ENCODE measurements around the gene PTK7.

PTK7 gene

DNA sequence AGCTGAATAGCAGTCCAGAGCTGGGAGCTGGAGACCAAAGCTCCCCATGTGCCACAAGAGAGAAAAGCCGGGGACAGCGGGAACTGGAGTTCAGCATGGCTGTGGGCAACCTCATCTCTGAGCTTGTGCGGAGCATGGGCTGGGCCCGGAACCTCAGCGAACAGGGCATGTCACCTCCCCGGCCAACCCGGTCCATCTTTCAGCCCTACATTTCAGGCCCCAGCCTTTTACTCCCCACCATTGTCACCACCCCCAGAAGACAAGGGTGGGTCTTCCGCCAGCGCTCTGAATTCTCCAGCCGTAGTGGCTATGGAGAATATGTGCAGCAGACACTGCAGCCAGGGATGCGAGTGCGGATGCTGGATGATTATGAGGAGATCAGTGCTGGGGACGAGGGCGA, 109.9 kb downstream of the PTK7 start:
- ATAC-seq (ENCODE audit: low read depth) (no peak), DNase-seq (ENCODE audit: low spot score in 2 of 2) (no peak)
- Mint-ChIP-seq H3K9me3 (no peaks in the 10 kb centered on the region), H3K4me1 (peaks cover 46% of the 10 kb centered on the region), H3K36me3 (peaks cover 22% of the 10 kb centered on the region), H3K27me3 (no peaks in the 10 kb centered on the region), H3K4me3 (no peak overlapping the region), H3K27ac (no peak overlapping the region)

DNA sequence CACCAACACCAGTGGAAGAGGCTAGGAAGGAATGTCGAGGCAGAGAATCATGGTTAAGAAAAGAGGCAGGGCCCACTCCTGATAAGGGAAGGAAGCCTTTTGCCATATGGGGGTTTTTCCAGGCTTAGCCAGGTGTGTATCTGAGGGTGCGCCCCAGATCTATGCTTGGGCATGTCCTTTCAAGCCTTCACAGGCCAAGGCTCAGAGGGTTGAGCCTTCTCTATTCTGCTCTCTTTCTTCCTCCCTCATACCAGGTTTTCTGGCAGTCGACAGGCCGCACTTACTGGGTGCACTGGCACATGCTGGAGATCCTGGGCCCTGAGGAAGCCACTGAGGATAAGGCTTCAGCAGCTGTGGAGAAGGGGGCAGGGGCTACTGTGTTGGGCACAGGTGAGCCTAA, 110.6 kb downstream of the PTK7 start:
- ATAC-seq (ENCODE audit: low read depth) = no peak
- no peak for DNase-seq (ENCODE audit: low spot score in 2 of 2)
- H3K4me1 Mint-ChIP-seq = peaks cover 42% of the 10 kb centered on the region
- H3K27me3 Mint-ChIP-seq = no peaks in the 10 kb centered on the region
- H3K27ac Mint-ChIP-seq = no peak overlapping the region
- H3K9me3 Mint-ChIP-seq = no peaks in the 10 kb centered on the region
- H3K4me3 Mint-ChIP-seq = no peak overlapping the region
- peaks cover 23% of the 10 kb centered on the region for H3K36me3 Mint-ChIP-seq

DNA sequence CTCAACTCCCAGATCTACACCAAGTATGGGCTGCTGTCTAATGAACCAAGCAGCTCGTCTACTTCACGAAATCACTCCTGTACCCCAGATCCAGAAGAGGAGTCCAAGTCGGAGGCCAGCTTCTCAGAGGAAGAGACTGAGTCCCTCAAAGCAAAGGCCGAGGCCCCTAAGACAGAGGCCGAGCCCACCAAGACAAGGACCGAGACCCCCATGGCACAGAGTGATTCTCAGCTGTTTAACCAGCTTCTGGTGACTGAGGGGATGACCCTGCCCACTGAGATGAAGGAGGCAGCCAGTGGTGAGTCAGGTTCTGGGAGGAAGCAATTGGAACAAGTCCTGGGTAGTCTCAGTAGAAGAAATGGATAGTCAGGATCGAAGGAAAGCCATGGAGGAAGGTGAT, 111.7 kb downstream of the PTK7 start:
- no peak overlapping the region for H3K27ac Mint-ChIP-seq
- H3K4me3 Mint-ChIP-seq = no peak overlapping the region
- DNase-seq (ENCODE audit: low spot score in 2 of 2) (no peak), ATAC-seq (ENCODE audit: low read depth) (no peak)
- no peaks in the 10 kb centered on the region for H3K9me3 Mint-ChIP-seq
- peaks cover 26% of the 10 kb centered on the region for H3K36me3 Mint-ChIP-seq
- H3K4me1 Mint-ChIP-seq = peaks cover 33% of the 10 kb centered on the region
- H3K27me3 Mint-ChIP-seq = no peaks in the 10 kb centered on the region

DNA sequence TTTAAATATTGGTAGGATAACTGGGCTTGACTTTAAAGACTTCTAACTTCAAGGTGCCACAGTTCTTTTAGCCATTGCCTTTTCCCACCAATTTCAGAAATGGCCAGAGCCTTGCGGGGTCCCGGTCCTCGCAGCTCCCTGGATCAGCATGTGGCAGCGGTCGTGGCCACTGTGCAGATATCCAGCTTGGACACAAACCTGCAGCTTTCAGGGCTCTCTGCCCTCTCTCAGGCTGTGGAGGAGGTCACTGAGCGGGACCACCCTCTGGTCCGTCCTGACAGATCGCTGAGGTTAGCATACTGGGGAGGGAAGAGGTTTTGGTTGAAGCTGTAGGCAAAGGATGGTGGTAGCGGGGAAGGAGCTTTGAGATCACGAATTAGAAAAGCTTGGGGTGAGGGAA, 112.3 kb downstream of the PTK7 start:
- Mint-ChIP-seq H3K4me1 (peaks cover 29% of the 10 kb centered on the region), H3K27ac (no peak overlapping the region), H3K36me3 (peaks cover 31% of the 10 kb centered on the region), H3K27me3 (no peaks in the 10 kb centered on the region), H3K9me3 (no peaks in the 10 kb centered on the region), H3K4me3 (no peak overlapping the region)
- ATAC-seq (ENCODE audit: low read depth) (no peak), DNase-seq (ENCODE audit: low spot score in 2 of 2) (no peak)

DNA sequence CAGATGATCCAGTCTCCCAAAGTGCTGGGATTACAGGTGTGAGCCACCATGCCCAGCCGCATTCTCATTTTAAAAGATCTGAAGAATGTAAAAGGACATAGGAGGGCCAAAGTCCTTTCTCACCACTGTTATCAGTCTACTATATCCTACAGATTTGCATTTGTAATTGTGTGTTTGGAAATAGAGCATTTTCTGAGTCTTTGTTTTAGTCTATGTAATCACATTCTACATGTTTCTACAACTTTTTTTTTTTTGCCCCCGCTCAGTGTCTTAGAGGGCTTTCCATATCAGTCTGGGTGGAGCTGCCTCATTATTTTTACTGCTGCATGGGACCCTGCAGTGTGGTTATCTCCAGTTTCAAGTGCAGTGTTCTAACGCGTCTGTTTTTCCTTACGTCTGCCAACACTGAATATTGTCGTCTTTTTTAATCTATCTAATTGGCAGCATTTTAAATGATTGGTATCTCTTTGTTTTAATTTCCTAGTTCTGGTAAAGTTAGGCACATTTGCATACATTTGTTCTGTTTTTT, 113.7 kb downstream of the PTK7 start:
- Mint-ChIP-seq H3K27me3 (no peaks in the 10 kb centered on the region), H3K9me3 (no peaks in the 10 kb centered on the region), H3K4me1 (peaks cover 19% of the 10 kb centered on the region), H3K4me3 (no peak overlapping the region), H3K36me3 (peaks cover 28% of the 10 kb centered on the region), H3K27ac (peak overlapping the region; percentile 42)
- ATAC-seq (ENCODE audit: low read depth) (no peak), DNase-seq (ENCODE audit: low spot score in 2 of 2) (no peak)

DNA sequence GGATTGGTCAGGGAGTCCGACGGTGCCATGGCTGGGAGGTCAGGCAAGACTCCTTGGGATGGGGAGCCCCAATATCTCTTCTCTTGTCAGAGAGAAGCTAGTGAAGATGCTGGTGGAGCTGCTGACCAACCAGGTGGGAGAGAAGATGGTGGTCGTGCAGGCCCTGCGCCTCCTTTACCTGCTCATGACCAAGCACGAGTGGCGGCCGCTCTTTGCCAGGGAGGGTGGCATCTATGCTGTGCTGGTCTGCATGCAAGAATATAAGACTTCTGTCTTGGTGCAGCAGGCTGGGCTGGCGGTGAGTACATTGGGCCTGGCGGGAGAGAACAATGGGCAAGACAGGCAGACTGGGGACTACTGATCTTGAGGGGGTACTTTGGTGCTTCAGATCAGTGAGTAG, 116.8 kb downstream of the PTK7 start:
- no peaks in the 10 kb centered on the region for H3K9me3 Mint-ChIP-seq
- DNase-seq (ENCODE audit: low spot score in 2 of 2) (no peak), ATAC-seq (ENCODE audit: low read depth) (no peak)
- H3K27me3 Mint-ChIP-seq = no peaks in the 10 kb centered on the region
- H3K27ac Mint-ChIP-seq = no peak overlapping the region
- no peak overlapping the region for H3K4me3 Mint-ChIP-seq
- H3K36me3 Mint-ChIP-seq = peaks cover 28% of the 10 kb centered on the region
- peaks cover 10% of the 10 kb centered on the region for H3K4me1 Mint-ChIP-seq

DNA sequence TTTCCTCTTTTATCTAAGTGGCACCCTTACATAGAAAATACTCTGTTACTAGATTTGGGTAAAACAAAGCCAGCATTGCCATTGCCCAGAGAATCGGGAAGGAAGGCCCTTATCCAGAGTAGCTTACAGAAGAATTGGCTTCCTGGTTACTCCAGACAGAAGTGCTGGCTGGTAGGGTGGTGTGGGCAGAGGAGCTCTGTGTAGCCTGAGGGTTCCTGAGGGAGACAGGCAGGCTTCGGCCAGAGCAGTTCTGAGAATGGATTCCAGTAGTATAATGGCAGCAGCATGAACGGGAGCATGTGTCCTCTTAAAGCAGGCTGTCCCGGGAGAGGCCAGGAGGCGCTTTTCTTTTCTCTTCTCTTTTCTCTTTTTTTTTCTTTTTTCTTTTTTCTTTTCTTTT, 117.8 kb downstream of the PTK7 start:
- H3K9me3 Mint-ChIP-seq = no peaks in the 10 kb centered on the region
- no peak overlapping the region for H3K27ac Mint-ChIP-seq
- no peak for DNase-seq (ENCODE audit: low spot score in 2 of 2)
- H3K4me1 Mint-ChIP-seq = peaks cover 10% of the 10 kb centered on the region
- no peak overlapping the region for H3K4me3 Mint-ChIP-seq
- no peaks in the 10 kb centered on the region for H3K27me3 Mint-ChIP-seq
- no peak for ATAC-seq (ENCODE audit: low read depth)
- peaks cover 25% of the 10 kb centered on the region for H3K36me3 Mint-ChIP-seq

DNA sequence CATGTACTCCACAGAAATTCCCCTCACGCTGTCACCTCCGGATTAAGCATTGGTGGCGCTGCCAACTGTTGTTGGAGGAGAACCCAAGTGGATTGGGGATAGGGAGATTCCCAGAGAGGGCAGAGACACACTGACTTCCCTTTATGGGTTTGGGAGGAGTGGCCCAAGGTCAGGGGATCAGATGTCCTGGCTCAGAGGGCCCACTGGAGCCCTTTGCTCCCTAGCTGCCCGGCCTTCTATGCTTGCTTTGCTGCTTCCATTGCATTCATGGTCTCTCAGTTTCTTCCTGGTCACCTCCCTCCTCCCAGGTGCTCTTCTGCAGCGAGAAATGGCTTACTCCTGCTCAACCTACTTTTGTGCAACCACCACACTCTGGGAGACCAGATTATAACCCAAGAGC, 120.2 kb downstream of the PTK7 start:
- no peaks in the 10 kb centered on the region for H3K9me3 Mint-ChIP-seq
- peaks cover 2% of the 10 kb centered on the region for H3K4me1 Mint-ChIP-seq
- H3K36me3 Mint-ChIP-seq = peaks cover 33% of the 10 kb centered on the region
- no peak for DNase-seq (ENCODE audit: low spot score in 2 of 2)
- H3K27me3 Mint-ChIP-seq = no peaks in the 10 kb centered on the region
- H3K4me3 Mint-ChIP-seq = no peak overlapping the region
- no peak overlapping the region for H3K27ac Mint-ChIP-seq
- ATAC-seq (ENCODE audit: low read depth) = no peak

DNA sequence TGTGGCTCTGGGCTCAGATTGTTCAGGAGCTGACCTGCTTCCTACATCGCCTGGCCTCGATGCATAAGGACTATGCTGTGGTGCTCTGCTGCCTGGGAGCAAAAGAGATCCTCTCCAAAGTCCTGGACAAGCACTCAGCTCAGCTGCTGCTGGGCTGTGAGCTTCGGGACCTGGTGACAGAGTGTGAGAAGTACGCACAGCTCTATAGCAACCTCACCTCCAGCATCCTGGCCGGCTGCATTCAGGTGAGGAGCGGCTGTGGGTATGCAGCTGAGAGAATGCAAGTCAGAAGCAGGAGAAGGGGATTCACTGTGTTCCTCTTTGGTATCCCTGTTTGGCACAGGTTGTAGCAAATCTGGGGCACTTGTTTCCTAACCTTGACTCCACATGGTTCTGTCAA, 123.8 kb downstream of the PTK7 start:
- Mint-ChIP-seq H3K9me3 (no peaks in the 10 kb centered on the region), H3K27ac (no peak overlapping the region), H3K4me1 (no peaks in the 10 kb centered on the region), H3K27me3 (no peaks in the 10 kb centered on the region), H3K4me3 (no peak overlapping the region), H3K36me3 (peaks cover 26% of the 10 kb centered on the region)
- ATAC-seq (ENCODE audit: low read depth) = no peak
- no peak for DNase-seq (ENCODE audit: low spot score in 2 of 2)

DNA sequence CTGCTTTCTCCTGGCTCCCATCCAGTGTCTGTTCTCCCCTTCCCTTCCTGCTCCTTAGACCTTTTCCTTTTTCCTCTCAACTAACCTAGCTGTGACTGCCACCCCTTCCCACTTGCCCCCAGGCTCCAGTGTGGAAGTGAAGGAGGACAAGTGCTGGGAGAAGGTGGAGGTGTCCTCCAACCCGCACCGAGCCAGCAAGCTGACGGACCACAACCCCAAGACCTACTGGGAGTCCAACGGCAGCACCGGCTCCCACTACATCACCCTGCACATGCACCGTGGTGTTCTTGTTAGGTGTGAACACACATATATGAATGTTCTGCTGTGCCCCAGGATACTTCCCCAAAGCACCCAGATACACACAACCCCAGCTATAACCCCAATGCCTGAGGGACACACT, 124.4 kb downstream of the PTK7 start:
- Mint-ChIP-seq H3K27me3 (no peaks in the 10 kb centered on the region), H3K36me3 (peaks cover 27% of the 10 kb centered on the region), H3K4me3 (no peak overlapping the region), H3K9me3 (no peaks in the 10 kb centered on the region), H3K27ac (no peak overlapping the region), H3K4me1 (no peaks in the 10 kb centered on the region)
- no peak for DNase-seq (ENCODE audit: low spot score in 2 of 2)
- ATAC-seq (ENCODE audit: low read depth) = no peak

DNA sequence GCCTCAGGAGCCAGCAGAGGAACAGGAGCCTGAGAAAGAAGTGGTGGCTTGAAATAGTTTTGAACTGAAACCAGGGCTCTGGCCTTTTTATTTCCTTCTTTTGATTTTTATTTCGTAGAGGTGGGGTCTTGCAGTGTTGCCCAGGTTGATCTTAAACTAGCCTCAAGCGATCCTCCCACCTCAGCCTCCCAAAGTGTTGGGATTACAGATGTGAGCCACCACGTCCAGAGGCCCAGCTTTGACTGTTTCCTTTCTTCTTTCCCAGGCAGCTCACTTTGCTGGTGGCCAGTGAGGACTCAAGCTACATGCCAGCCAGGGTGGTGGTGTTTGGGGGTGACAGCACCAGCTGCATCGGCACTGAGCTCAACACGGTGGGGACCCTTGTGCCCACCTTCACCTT, 126.3 kb downstream of the PTK7 start:
- DNase-seq (ENCODE audit: low spot score in 2 of 2) = no peak
- Mint-ChIP-seq H3K4me1 (no peaks in the 10 kb centered on the region), H3K27ac (no peak overlapping the region), H3K9me3 (no peaks in the 10 kb centered on the region), H3K36me3 (peaks cover 28% of the 10 kb centered on the region), H3K27me3 (no peaks in the 10 kb centered on the region), H3K4me3 (no peak overlapping the region)
- no peak for ATAC-seq (ENCODE audit: low read depth)

DNA sequence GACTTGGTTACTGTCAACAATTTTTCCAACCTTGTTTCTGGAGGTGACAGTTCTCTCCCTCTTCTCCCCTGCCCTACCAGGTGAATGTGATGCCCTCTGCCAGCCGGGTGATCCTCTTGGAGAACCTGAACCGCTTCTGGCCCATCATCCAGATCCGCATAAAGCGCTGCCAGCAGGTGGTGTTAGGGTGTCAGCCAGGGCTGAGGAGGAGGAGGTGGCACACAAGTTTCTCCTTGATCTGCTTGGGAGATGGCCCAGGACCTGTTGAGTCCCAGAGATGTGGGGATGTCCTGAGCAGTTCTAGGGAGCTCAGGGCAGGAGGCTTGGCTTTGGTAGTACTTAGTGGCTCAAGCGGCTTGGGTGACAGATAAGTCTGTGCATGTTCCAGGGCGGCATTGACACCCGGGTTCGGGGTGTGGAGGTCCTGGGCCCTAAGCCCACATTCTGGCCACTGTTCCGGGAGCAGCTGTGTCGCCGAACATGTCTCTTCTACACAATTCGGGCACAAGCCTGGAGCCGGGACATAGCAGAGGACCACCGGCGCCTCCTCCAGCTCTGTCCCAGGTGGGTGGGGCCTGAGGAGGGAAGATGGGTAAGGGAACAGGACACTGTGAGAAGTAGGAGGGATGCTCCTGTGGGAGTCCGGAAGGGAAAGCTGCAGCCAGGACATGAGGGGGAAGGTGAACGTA, 127.1 kb downstream of the PTK7 start:
- Mint-ChIP-seq H3K4me3 (no peak overlapping the region), H3K27ac (no peak overlapping the region), H3K9me3 (no peaks in the 10 kb centered on the region), H3K36me3 (peaks cover 28% of the 10 kb centered on the region), H3K4me1 (no peaks in the 10 kb centered on the region), H3K27me3 (no peaks in the 10 kb centered on the region)
- ATAC-seq (ENCODE audit: low read depth) (no peak), DNase-seq (ENCODE audit: low spot score in 2 of 2) (no peak)

DNA sequence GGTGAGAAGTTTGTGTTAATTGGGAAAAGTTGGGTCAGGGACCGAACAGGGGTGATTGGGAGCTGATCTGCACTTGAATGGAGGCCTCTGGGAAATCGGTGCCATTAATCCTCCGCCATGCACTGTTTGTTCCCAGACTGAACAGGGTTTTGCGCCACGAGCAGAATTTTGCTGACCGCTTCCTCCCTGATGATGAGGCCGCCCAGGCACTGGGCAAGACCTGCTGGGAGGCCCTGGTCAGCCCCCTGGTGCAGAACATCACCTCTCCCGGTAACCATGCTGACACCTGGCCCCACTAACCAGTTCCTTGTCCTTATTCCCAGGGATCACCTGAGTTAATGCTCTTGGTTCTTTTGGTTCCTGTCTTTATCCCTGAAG, 127.6 kb downstream of the PTK7 start:
- H3K27me3 Mint-ChIP-seq = no peaks in the 10 kb centered on the region
- ATAC-seq (ENCODE audit: low read depth) = no peak
- H3K36me3 Mint-ChIP-seq = peaks cover 28% of the 10 kb centered on the region
- no peaks in the 10 kb centered on the region for H3K4me1 Mint-ChIP-seq
- no peak overlapping the region for H3K27ac Mint-ChIP-seq
- no peak for DNase-seq (ENCODE audit: low spot score in 2 of 2)
- no peaks in the 10 kb centered on the region for H3K9me3 Mint-ChIP-seq
- H3K4me3 Mint-ChIP-seq = no peak overlapping the region

DNA sequence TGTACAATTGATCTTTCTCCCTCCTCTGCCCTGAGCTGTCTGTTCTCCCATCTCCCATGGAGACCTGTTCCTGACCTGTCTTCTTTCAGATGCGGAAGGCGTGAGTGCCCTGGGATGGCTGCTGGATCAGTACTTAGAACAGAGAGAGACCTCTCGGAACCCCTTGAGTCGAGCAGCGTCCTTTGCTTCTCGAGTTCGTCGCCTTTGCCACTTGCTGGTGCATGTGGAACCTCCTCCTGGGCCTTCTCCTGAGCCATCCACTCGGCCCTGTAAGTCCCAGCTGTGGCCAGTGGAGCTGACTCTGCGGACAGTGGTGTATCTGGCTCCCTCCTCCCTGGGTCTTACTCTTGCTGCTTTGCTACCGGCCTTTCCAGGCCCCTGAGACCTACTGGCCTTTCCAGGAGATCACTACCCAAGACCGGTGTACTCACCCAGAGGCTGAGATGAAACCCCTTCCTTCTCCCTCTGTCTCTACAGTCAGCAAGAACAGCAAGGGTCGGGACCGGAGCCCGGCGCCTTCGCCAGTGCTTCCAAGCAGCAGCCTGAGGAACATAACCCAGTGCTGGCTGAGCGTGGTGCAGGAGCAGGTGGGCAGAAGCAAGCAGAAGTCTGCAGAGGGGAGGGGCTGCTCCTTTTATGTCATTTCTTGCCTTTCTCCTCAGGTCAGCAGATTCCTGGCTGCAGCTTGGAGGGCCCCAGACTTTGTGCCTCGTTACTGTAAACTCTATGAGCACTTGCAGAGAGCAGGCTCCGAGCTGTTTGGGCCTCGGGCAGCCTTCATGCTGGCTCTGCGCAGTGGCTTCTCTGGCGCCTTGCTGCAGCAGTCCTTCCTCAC, 128.4 kb downstream of the PTK7 start:
- Mint-ChIP-seq H3K27me3 (no peaks in the 10 kb centered on the region), H3K4me1 (no peaks in the 10 kb centered on the region), H3K9me3 (no peaks in the 10 kb centered on the region), H3K4me3 (no peak overlapping the region), H3K36me3 (peaks cover 28% of the 10 kb centered on the region), H3K27ac (no peak overlapping the region)
- ATAC-seq (ENCODE audit: low read depth) = no peak
- DNase-seq (ENCODE audit: low spot score in 2 of 2) = no peak

DNA sequence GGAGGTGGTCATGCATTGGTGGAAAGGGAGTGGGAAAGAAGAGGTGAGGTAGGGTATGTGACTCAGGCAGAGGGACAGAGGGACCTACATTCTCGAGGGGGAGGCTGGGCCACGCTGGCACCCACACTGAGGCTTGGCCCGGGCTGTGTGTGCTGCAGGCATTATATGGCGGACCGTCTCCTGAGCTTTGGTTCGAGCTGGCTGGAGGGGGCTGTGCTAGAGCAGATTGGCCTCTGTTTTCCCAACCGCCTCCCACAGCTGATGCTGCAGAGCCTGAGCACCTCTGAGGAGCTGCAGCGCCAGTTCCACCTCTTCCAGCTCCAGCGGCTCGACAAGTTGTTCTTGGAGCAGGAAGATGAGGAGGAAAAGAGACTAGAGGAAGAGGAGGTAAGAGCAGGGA, 129.7 kb downstream of the PTK7 start:
- H3K36me3 Mint-ChIP-seq = peaks cover 23% of the 10 kb centered on the region
- no peak overlapping the region for H3K27ac Mint-ChIP-seq
- H3K4me1 Mint-ChIP-seq = no peaks in the 10 kb centered on the region
- DNase-seq (ENCODE audit: low spot score in 2 of 2) (no peak), ATAC-seq (ENCODE audit: low read depth) (no peak)
- H3K9me3 Mint-ChIP-seq = no peaks in the 10 kb centered on the region
- no peaks in the 10 kb centered on the region for H3K27me3 Mint-ChIP-seq
- H3K4me3 Mint-ChIP-seq = no peak overlapping the region
